HUES6 (cell line): ENCODE data around the gene VWA8.

Experiments used
- H3K27ac ChIP-seq: 2 replicates; pipeline ENCODE4 v1.7.0; 2013; ENCODE audit warnings: low read depth, mild to moderate bottlenecking, low read length, inconsistent platforms
- H3K27me3 ChIP-seq: 2 replicates; pipeline ENCODE4 v1.6.1; 2013; ENCODE audit warnings: low read length; ENCODE audit not compliant: control insufficient read depth, insufficient read depth
- H3K36me3 ChIP-seq: 2 replicates; pipeline ENCODE4 v1.6.1; 2013; ENCODE audit warnings: low read length; ENCODE audit not compliant: control insufficient read depth, insufficient read depth
- H3K4me1 ChIP-seq: 2 replicates; pipeline ENCODE4 v1.6.1; 2013; ENCODE audit warnings: low read length; ENCODE audit not compliant: control insufficient read depth, insufficient read depth
- H3K4me3 ChIP-seq: 2 replicates; pipeline ENCODE4 v1.5.1; 2013; ENCODE audit warnings: low read depth, low read length
- H3K9ac ChIP-seq: one replicate; pipeline ENCODE4 v1.6.1; 2013; ENCODE audit warnings: mild to moderate bottlenecking, low read length
- H3K9me3 ChIP-seq: 2 replicates; pipeline ENCODE4 v1.6.1; 2013; ENCODE audit warnings: low read depth, low read length; ENCODE audit not compliant: control insufficient read depth, insufficient read depth

The VWA8 gene

DNA sequence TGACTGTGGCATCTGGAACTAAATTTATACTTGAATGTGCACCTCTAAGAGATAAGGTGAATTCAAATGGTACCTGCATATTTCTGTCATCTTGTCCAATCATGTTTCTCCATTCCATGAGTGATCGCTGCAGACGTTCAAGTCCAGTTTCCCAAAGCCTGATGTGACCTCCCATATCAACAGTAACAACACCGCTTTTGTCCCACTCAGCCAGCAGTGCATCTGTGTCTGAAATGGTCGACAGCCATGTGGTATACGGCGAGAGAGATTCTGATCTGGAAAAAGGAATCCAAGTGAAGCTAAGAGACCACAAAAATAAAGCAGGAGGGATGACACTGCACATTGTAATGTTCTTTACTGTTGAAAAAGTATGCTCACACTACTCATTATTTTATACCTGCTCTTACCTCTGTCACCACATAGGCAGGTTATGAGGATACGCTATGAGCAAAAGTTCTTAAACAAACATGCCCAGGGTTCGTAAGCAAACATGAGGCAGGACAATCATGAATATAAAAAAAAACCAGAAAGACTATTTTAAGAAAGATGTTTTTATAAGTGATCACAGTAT, 290.0 kb downstream of the VWA8 start:
- Histone ChIP-seq H3K9me3 (no peaks in the 10 kb centered on the region), H3K36me3 (0 out of 2 replicates have a peak, but pooled peaks cover 3% of the 10 kb centered on the region), H3K27ac (no peak overlapping the region)

GRCh38 chr13:41668130-41668757, 292.7 kb downstream of the VWA8 start:
- Histone ChIP-seq H3K9me3 (no peaks in the 10 kb centered on the region), H3K36me3 (no peaks in the 10 kb centered on the region), H3K27ac (no peak overlapping the region), H3K4me1 (no peaks in the 10 kb centered on the region), H3K27me3 (no peaks in the 10 kb centered on the region), H3K4me3 (no peak overlapping the region), H3K9ac (no peak overlapping the region)

More for the DNA sequence above, 290.0 kb downstream of the VWA8 start:
- H3K4me3 ChIP-seq = no peak overlapping the region
- no peaks in the 10 kb centered on the region for H3K27me3 ChIP-seq
- no peak overlapping the region for H3K9ac ChIP-seq
- no peaks in the 10 kb centered on the region for H3K4me1 ChIP-seq

GRCh38 chr13:41666644-41667043, 294.3 kb downstream of the VWA8 start:
- Histone ChIP-seq H3K27me3 (no peaks in the 10 kb centered on the region), H3K36me3 (no peaks in the 10 kb centered on the region), H3K4me3 (no peak overlapping the region), H3K27ac (no peak overlapping the region), H3K4me1 (no peaks in the 10 kb centered on the region), H3K9me3 (no peaks in the 10 kb centered on the region), H3K9ac (no peak overlapping the region)

DNA sequence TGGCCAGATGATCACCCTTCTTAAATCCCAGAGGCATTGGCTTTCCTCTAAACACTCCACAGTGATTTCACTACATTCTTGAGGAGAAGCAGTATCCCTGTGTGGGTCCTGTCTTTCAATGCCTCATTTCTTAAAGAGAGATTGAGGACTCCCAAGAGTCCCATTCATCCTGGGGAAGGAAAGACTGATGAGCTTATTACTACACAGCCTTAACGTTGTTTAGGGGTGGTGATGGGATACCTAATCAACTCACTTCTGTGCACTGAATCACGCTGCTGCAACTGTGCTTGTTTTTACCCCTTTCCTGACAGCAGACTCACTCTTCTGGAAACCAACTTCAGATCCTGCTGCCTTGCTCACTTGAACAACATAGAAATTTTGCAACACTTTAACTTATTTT, 300.5 kb downstream of the VWA8 start:
- H3K36me3 ChIP-seq = no peaks in the 10 kb centered on the region
- H3K4me3 ChIP-seq = no peak overlapping the region
- no peaks in the 10 kb centered on the region for H3K9me3 ChIP-seq
- no peak overlapping the region for H3K27ac ChIP-seq
- H3K9ac ChIP-seq = no peak overlapping the region
- H3K27me3 ChIP-seq = no peaks in the 10 kb centered on the region
- no peaks in the 10 kb centered on the region for H3K4me1 ChIP-seq

DNA sequence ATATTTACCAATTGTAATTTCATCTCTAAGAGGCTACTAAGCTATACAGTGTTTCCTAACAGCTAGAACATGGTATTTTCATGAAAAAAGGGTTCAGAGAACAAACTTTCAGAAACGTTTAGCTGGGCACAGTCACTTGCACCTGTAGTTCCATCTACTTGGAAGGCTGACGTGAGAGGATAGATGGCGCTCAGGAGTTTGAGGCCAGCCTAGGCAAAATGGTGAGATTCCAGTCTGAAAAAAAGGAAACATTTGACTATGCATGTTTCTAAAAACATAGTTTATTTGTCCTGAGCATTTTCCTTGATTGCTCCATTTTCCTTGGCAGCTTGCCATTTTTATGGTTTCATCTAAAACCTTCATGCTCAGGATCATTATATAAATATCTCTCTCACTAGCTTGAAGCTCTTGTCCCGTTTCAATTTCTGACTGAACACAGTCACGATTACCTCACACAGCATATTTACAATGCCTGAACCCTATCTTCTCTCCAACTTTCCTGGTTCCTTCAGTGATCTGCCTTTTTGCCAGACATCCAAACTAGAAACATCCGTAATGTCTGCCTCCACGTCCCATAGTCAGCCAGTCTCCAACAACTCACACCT, 302.8 kb downstream of the VWA8 start:
- no peak overlapping the region for H3K4me3 ChIP-seq
- no peaks in the 10 kb centered on the region for H3K9me3 ChIP-seq
- no peak overlapping the region for H3K27ac ChIP-seq
- no peak overlapping the region for H3K9ac ChIP-seq
- H3K36me3 ChIP-seq = no peaks in the 10 kb centered on the region
- no peaks in the 10 kb centered on the region for H3K27me3 ChIP-seq
- no peaks in the 10 kb centered on the region for H3K4me1 ChIP-seq

DNA sequence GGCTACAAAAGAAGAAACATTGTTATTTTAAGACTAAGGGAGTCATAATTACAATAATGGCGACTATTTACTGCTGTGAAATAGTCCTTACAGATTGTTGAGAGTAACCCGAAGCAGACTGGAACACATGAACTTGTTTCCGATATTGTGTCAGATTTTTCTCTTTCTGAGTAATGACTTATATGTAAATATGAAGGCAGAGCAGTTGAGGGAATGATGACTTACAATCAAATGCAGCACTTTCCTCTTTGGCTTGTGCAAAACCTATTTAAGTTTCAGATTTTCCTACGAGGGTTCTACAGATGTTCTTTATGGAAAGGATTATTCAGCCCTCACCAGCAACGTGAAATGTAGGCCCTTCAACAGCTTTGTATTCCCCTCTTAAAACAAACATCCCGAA, 304.9 kb downstream of the VWA8 start:
- Histone ChIP-seq H3K36me3 (no peaks in the 10 kb centered on the region), H3K4me3 (no peak overlapping the region), H3K27ac (no peak overlapping the region), H3K27me3 (no peaks in the 10 kb centered on the region), H3K9ac (no peak overlapping the region), H3K4me1 (peaks cover 3% of the 10 kb centered on the region; the same call in 1 of the 2 replicates), H3K9me3 (no peaks in the 10 kb centered on the region)

DNA sequence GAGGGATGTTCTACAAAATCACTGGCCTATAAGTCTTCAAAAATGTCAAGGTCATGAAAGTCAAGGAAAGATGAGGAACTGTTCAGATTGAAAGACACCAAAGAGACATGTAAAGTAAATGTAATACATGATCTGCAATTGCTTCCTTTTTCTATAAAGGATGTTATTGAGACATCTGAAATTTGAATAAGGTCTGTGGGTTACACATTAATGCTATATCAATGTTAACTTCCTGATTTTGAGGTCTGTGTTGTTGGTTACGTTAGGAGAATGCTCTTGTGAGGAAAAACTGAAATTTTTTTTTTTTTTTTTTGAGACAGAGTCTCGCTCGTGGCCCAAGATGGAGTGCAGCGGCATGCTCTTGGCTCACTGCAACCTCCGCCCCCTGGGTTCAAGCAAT, 306.1 kb downstream of the VWA8 start:
- H3K4me1 ChIP-seq = peaks cover 3% of the 10 kb centered on the region; the same call in 1 of the 2 replicates
- H3K9ac ChIP-seq = no peak overlapping the region
- no peak overlapping the region for H3K4me3 ChIP-seq
- H3K36me3 ChIP-seq = no peaks in the 10 kb centered on the region
- H3K27ac ChIP-seq = no peak overlapping the region
- H3K9me3 ChIP-seq = no peaks in the 10 kb centered on the region
- no peaks in the 10 kb centered on the region for H3K27me3 ChIP-seq

- H3K4me3 ChIP-seq = no peak overlapping the region
- H3K4me1 ChIP-seq = peaks cover 12% of the 10 kb centered on the region
- no peaks in the 10 kb centered on the region for H3K9me3 ChIP-seq
- no peaks in the 10 kb centered on the region for H3K27me3 ChIP-seq
- H3K27ac ChIP-seq = no peak overlapping the region
- H3K36me3 ChIP-seq = no peaks in the 10 kb centered on the region
- H3K9ac ChIP-seq = no peak overlapping the region
Observed at GRCh38 chr13:41652735-41653361, 308.1 kb downstream of the VWA8 start.

GRCh38 chr13:41651413-41652058, 309.4 kb downstream of the VWA8 start:
- no peak overlapping the region for H3K27ac ChIP-seq
- H3K9me3 ChIP-seq = no peaks in the 10 kb centered on the region
- H3K4me1 ChIP-seq = peaks cover 13% of the 10 kb centered on the region
- no peaks in the 10 kb centered on the region for H3K36me3 ChIP-seq
- no peaks in the 10 kb centered on the region for H3K27me3 ChIP-seq
- H3K9ac ChIP-seq = no peak overlapping the region
- H3K4me3 ChIP-seq = no peak overlapping the region

DNA sequence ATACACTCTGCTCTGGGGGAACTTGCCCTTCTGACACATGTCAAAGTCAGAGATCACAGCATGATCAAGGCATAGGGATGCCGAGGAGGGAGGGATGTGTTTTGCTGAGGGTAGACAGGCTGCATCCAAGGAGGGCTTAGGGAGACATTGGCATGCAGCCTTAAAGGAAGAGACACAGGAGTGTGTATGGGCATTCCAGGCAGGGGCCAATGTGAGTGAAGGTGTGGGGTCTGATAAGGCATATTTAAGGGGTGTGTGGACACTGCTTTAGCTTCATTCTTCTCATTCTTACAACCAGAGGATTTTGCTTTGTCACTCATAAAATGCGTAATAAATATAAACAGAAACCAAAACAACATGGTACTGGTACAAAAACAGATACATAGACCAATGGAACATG, 310.2 kb downstream of the VWA8 start:
- Histone ChIP-seq H3K27ac (no peak overlapping the region), H3K4me1 (peaks cover 13% of the 10 kb centered on the region), H3K4me3 (no peak overlapping the region), H3K9ac (no peak overlapping the region), H3K9me3 (no peaks in the 10 kb centered on the region), H3K36me3 (no peaks in the 10 kb centered on the region), H3K27me3 (no peaks in the 10 kb centered on the region)

- Histone ChIP-seq H3K4me1 (peaks cover 13% of the 10 kb centered on the region), H3K27ac (no peak overlapping the region), H3K9me3 (no peaks in the 10 kb centered on the region), H3K4me3 (no peak overlapping the region), H3K36me3 (no peaks in the 10 kb centered on the region), H3K9ac (no peak overlapping the region), H3K27me3 (no peaks in the 10 kb centered on the region)
Observed at GRCh38 chr13:41649659-41650058, 311.2 kb downstream of the VWA8 start.
